Glutamatergic neuron (in vitro differentiated cells): ENCODE results near the gene INSYN1. TPM values are rescaled to one million over a fixed set of nuclear protein-coding genes. Genes with fewer than 3 reads are reported as not detected.
A peak's percentile ranks its signal among the peaks of the same experiment; 100 is the strongest.

Experiments used
- DNase-seq: peaks from one replicate; pipeline ENCODE4 v3.0.0; 2022
- H3K27ac Mint-ChIP-seq: one replicate; pipeline ENCODE4 v1.8.0; 2020; ENCODE audit warnings: mild to moderate bottlenecking, mixed read lengths, inconsistent platforms; ENCODE audit not compliant: unreplicated experiment
- H3K27me3 Mint-ChIP-seq: one replicate; pipeline ENCODE4 v1.8.0; 2020; ENCODE audit warnings: mild to moderate bottlenecking, moderate library complexity, mixed read lengths, inconsistent platforms; ENCODE audit not compliant: unreplicated experiment
- H3K36me3 Mint-ChIP-seq: one replicate; pipeline ENCODE4 v1.8.0; 2020; ENCODE audit warnings: mild to moderate bottlenecking, mixed read lengths, inconsistent platforms; ENCODE audit not compliant: unreplicated experiment
- H3K4me1 Mint-ChIP-seq: one replicate; pipeline ENCODE4 v1.8.0; 2020; ENCODE audit warnings: mild to moderate bottlenecking, low read depth, mixed read lengths, inconsistent platforms; ENCODE audit not compliant: unreplicated experiment
- H3K4me3 Mint-ChIP-seq: one replicate; pipeline ENCODE4 v1.8.0; 2020; ENCODE audit warnings: mild to moderate bottlenecking, mixed read lengths, inconsistent platforms; ENCODE audit not compliant: unreplicated experiment
- H3K9me3 Mint-ChIP-seq: one replicate; pipeline ENCODE4 v1.8.0; 2020; ENCODE audit warnings: mild to moderate bottlenecking, moderate library complexity, mixed read lengths, inconsistent platforms; ENCODE audit not compliant: unreplicated experiment
- CTCF ChIP-seq: fragments of 200-600 bp; sonication (generic); IDR thresholded peaks from one replicate; pipeline ENCODE4 v1.5.0; 2021; ENCODE audit not compliant: partially characterized antibody, unreplicated experiment
- total RNA-seq: library from RNA; stranded (reverse); fragmentation: NEBNext Ultra II Directional; extraction: Animal tissue kit (Norgen Biotek cat#: 25700); gene quantifications from one replicate; pipeline ENCODE4 v1.2.1, GENCODE V29; 2021; ENCODE audit not compliant: unreplicated experiment

The INSYN1 gene
- total RNA-seq, 1 donor from 2014 or later: 86.6 TPM

- H3K36me3 Mint-ChIP-seq: no peaks in the 10 kb centered on the region
- peaks cover 3% of the 10 kb centered on the region for H3K9me3 Mint-ChIP-seq
- H3K4me3 Mint-ChIP-seq: peak overlapping the region; percentile 10
- no peak for TF ChIP-seq CTCF
- H3K4me1 Mint-ChIP-seq: peaks cover 61% of the 10 kb centered on the region
- peak overlapping the region; percentile 88 for H3K27ac Mint-ChIP-seq
- peaks cover 7% of the 10 kb centered on the region for H3K27me3 Mint-ChIP-seq
- DNase-seq: no peak
Measured at GRCh38 chr15:73696641-73697001, 56.5 kb downstream of the INSYN1 start.

- peaks cover 56% of the 10 kb centered on the region for H3K4me1 Mint-ChIP-seq
Measured at GRCh38 chr15:73695773-73696640, 57.1 kb downstream of the INSYN1 start.

GRCh38 chr15:73694419-73694818 lies 58.7 kb downstream of the INSYN1 start:
- TF ChIP-seq CTCF: no peak
- no peak overlapping the region for H3K27ac Mint-ChIP-seq

More at GRCh38 chr15:73695773-73696640, 57.1 kb downstream of the INSYN1 start:
- H3K4me3 Mint-ChIP-seq: peak overlapping the region; percentile 10
- no peaks in the 10 kb centered on the region for H3K36me3 Mint-ChIP-seq
- no peak for DNase-seq
- TF ChIP-seq CTCF: no peak
- peaks cover 3% of the 10 kb centered on the region for H3K9me3 Mint-ChIP-seq
- peaks cover 7% of the 10 kb centered on the region for H3K27me3 Mint-ChIP-seq
- peak overlapping the region; percentile 88 for H3K27ac Mint-ChIP-seq

GRCh38 chr15:73691396-73691795 lies 61.8 kb downstream of the INSYN1 start:
- peaks cover 3% of the 10 kb centered on the region for H3K27me3 Mint-ChIP-seq
- peaks cover 36% of the 10 kb centered on the region for H3K4me1 Mint-ChIP-seq
- no peak overlapping the region for H3K27ac Mint-ChIP-seq
- no peak for TF ChIP-seq CTCF
- DNase-seq: peak; percentile 63
- no peak overlapping the region for H3K4me3 Mint-ChIP-seq
- H3K9me3 Mint-ChIP-seq: peaks cover 2% of the 10 kb centered on the region
- no peaks in the 10 kb centered on the region for H3K36me3 Mint-ChIP-seq

More at GRCh38 chr15:73694419-73694818, 58.7 kb downstream of the INSYN1 start:
- Mint-ChIP-seq H3K36me3 (no peaks in the 10 kb centered on the region), H3K4me1 (peaks cover 47% of the 10 kb centered on the region), H3K27me3 (peaks cover 6% of the 10 kb centered on the region), H3K9me3 (peaks cover 3% of the 10 kb centered on the region), H3K4me3 (no peak overlapping the region)
- DNase-seq: no peak

GRCh38 chr15:73688455-73688854 lies 64.7 kb downstream of the INSYN1 start:
- Mint-ChIP-seq H3K9me3 (peaks cover 4% of the 10 kb centered on the region), H3K4me3 (no peak overlapping the region), H3K4me1 (peaks cover 30% of the 10 kb centered on the region), H3K27ac (no peak overlapping the region), H3K27me3 (peaks cover 15% of the 10 kb centered on the region), H3K36me3 (no peaks in the 10 kb centered on the region)
- DNase-seq: no peak
- no peak for TF ChIP-seq CTCF
